GM23248 (cell line): ENCODE data around the gene ITGB2. TPM values are rescaled to one million over a fixed set of nuclear protein-coding genes. Genes with fewer than 3 reads are reported as not detected.

ENCODE experiments used
- DNase-seq: peaks from one replicate; pipeline ENCODE4 v3.0.0-alpha.2; 2015
- H2AFZ ChIP-seq: fragments of 200-600 bp; sonication (generic); 2 replicates; pipeline ENCODE4 v1.6.1; 2016; ENCODE audit warnings: antibody characterized with exemption
- H3F3A ChIP-seq: fragments of 200-600 bp; sonication (generic); 2 replicates; pipeline ENCODE4 v1.6.1; 2016; ENCODE audit warnings: mild to moderate bottlenecking, antibody characterized with exemption, mixed run types; ENCODE audit not compliant: insufficient read depth
- H3K27ac ChIP-seq: fragments of 200-600 bp; sonication (generic); 2 replicates; pipeline ENCODE4 v1.5.1; 2016; ENCODE audit warnings: mild to moderate bottlenecking
- H3K27me3 ChIP-seq: fragments of 200-600 bp; sonication (generic); replicated peaks from 2 replicates; pipeline ENCODE4 v1.6.1; 2016; ENCODE audit warnings: mild to moderate bottlenecking; ENCODE audit not compliant: insufficient read depth
- H3K36me3 ChIP-seq: fragments of 200-600 bp; sonication (generic); 2 replicates; pipeline ENCODE4 v1.6.1; 2016; ENCODE audit warnings: low read depth, mild to moderate bottlenecking
- H3K4me1 ChIP-seq: fragments of 200-600 bp; sonication (generic); 2 replicates; pipeline ENCODE4 v1.6.1; 2016; ENCODE audit warnings: mild to moderate bottlenecking; ENCODE audit not compliant: insufficient read depth
- H3K4me2 ChIP-seq: fragments of 200-600 bp; sonication (generic); one replicate; pipeline ENCODE4 v1.6.1; 2016; ENCODE audit warnings: mild to moderate bottlenecking; ENCODE audit not compliant: unreplicated experiment
- H3K4me3 ChIP-seq: fragments of 200-600 bp; sonication (generic); 2 replicates; pipeline ENCODE4 v1.5.1; 2016; ENCODE audit warnings: mild to moderate bottlenecking
- H3K79me2 ChIP-seq: fragments of 200-600 bp; sonication (generic); 2 replicates; pipeline ENCODE4 v1.6.1; 2016; ENCODE audit warnings: mild to moderate bottlenecking; ENCODE audit not compliant: insufficient read depth
- H3K9ac ChIP-seq: fragments of 200-600 bp; sonication (generic); 2 replicates; pipeline ENCODE4 v1.6.1; 2016; ENCODE audit warnings: mild to moderate bottlenecking
- H3K9me2 ChIP-seq: fragments of 200-600 bp; sonication (generic); 2 replicates; pipeline ENCODE4 v1.6.1; 2016; ENCODE audit warnings: mixed run types, mild to moderate bottlenecking, moderate library complexity; ENCODE audit not compliant: insufficient read depth
- H3K9me3 ChIP-seq: fragments of 200-600 bp; sonication (generic); one replicate; pipeline ENCODE4 v1.6.1; 2017; ENCODE audit warnings: low read depth
- H4K20me1 ChIP-seq: fragments of 200-600 bp; sonication (generic); 2 replicates; pipeline ENCODE4 v1.6.0; 2016; ENCODE audit not compliant: insufficient read depth
- EZH2 ChIP-seq: fragments of 200-600 bp; sonication (generic); IDR thresholded peaks from 2 replicates; pipeline ENCODE4 v1.6.1; 2018; ENCODE audit warnings: antibody characterized with exemption, mild to moderate bottlenecking; ENCODE audit not compliant: insufficient read depth, poor library complexity, severe bottlenecking
- EZH2phosphoT487 ChIP-seq: fragments of 200-600 bp; sonication (generic); IDR thresholded peaks from 2 replicates; pipeline ENCODE4 v1.6.1; 2018; ENCODE audit warnings: antibody characterized with exemption, moderate library complexity, mild to moderate bottlenecking, low read depth; ENCODE audit not compliant: insufficient read depth
- WGBS, 2 experiments: methylation state at CpG; one replicate each; pipeline ENCODE4 v1.1.6; 2015 to 2017; ENCODE audit warnings: low lambda C conversion rate in 2 of 2, low coverage in 1 of 2; ENCODE audit errors: missing lambda C conversion rate in 2 of 2; 5-methylcytosine and 5-hydroxymethylcytosine counted together
- in situ Hi-C: fragments of 300-500 bp; cut with MboI; formaldehyde crosslinking; loops from 2 replicates; pipeline ENCODE4 v1.15.0; 2020
- polyA plus RNA-seq: library from polyadenylated mRNA; unstranded; fragments of >200 nt; fragmentation: Nextera tagmentation; extraction: Ambion mirVana; gene quantifications from 2 replicates; pipeline ENCODE4 v1.2.1, GENCODE V29; 2016
- total RNA-seq: library from RNA; depleted of rRNA; stranded (reverse); fragments of >200 nt; shearing (Covaris generic); gene quantifications from 2 replicates; pipeline ENCODE4 v1.2.3, GENCODE V29; 2014

Gene ITGB2
- total and polyA plus RNA-seq, 2 experiments from 2014 or later = 1.3 to 2.2 TPM

DNA sequence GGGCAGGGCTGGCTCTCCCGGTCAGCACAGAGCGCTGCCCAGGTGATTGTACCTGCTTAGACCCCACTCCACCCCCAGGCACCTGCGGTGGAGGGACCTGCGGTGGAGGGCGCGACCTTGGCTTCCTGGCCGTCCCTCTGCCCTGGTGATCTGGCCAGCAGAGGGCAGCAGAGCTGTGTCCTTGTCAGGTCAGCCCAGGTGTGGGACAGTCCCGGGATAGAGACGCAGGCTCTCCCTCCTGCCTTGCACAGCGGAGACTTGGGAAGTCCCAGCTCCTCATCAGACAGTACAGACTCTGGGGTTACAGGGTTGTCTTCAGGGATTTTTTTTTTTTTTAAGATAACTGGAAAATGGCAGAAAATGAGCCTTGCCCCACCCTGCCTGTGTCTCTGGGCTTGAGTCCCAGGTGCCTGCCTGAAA lies 29.1 kb upstream of the ITGB2 start:
- H3K27me3 ChIP-seq = no peaks in the 10 kb centered on the region
- H3K27ac ChIP-seq = no peak overlapping the region
- in situ Hi-C loops = loop anchor here (5.0 to 25.0 kb wide), 2 partner anchors 183 to 437 kb away; no protein-coding TSS in a partner anchor
- H3K9me2 ChIP-seq = no peaks in the 10 kb centered on the region
- no peaks in the 10 kb centered on the region for H4K20me1 ChIP-seq
- 13 to 18% methylated on average over 10 of the region's 10 CpGs for WGBS, 2 experiments
- TF ChIP-seq EZH2phosphoT487 (no peak), EZH2 (no peak)
- H3K4me1 ChIP-seq = no peaks in the 10 kb centered on the region
- H3K36me3 ChIP-seq = no peaks in the 10 kb centered on the region
- no peak overlapping the region for H3K9ac ChIP-seq
- H2AFZ ChIP-seq = no peak overlapping the region
- no peaks in the 10 kb centered on the region for H3K9me3 ChIP-seq
- H3K4me2 ChIP-seq = no peak overlapping the region
- H3F3A ChIP-seq = no peaks in the 10 kb centered on the region
- H3K79me2 ChIP-seq = peaks cover 65% of the 10 kb centered on the region
- DNase-seq = peak; percentile 71
- no peak overlapping the region for H3K4me3 ChIP-seq

DNA sequence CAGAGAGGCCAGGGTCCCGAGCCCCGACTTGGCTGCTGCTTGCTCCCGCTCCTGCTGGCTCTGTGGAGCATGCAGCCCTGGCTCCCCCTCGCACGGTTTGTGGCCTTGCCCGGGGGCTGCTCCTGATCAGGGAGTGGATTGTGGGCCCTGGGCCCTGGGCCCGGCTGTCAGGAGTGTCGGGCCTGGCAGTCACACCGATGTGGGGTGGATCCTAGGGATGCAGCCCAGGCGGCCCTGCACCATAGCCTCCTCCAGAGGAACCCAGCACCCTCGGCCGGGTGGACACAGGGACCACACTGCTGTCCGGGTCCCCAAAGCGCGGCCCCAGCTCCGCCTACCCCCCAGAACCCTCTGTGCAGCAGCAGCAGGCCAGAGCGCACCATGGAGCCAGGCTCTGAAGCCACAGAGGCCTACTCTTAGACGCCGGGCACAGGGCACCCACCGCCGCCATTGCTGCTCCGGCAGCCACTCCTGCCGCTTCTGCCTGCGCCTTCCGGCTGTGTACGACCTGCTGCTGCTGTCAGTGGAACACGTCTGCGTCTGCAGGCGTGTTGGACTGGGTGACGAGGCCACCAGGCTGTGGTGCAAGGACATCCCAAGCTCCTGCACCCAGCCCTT lies 28.6 kb upstream of the ITGB2 start:
- Histone ChIP-seq H3K36me3 (no peaks in the 10 kb centered on the region), H3K9me3 (no peaks in the 10 kb centered on the region), H3K9me2 (no peaks in the 10 kb centered on the region), H3K9ac (no peak overlapping the region), H3K79me2 (peaks cover 67% of the 10 kb centered on the region), H3F3A (no peaks in the 10 kb centered on the region), H3K4me2 (no peak overlapping the region), H2AFZ (no peak overlapping the region), H3K4me3 (no peak overlapping the region), H4K20me1 (no peaks in the 10 kb centered on the region), H3K4me1 (no peaks in the 10 kb centered on the region), H3K27ac (no peak overlapping the region), H3K27me3 (no peaks in the 10 kb centered on the region)
- DNase-seq = no peak
- WGBS, 2 experiments = 61 to 73% methylated on average over 24 to 26 of the region's 30 CpGs
- in situ Hi-C loops = loop anchor here (5.0 to 25.0 kb wide), 2 partner anchors 183 to 437 kb away; no protein-coding TSS in a partner anchor
- TF ChIP-seq EZH2 = no peak
- TF ChIP-seq EZH2phosphoT487 = no peak

DNA sequence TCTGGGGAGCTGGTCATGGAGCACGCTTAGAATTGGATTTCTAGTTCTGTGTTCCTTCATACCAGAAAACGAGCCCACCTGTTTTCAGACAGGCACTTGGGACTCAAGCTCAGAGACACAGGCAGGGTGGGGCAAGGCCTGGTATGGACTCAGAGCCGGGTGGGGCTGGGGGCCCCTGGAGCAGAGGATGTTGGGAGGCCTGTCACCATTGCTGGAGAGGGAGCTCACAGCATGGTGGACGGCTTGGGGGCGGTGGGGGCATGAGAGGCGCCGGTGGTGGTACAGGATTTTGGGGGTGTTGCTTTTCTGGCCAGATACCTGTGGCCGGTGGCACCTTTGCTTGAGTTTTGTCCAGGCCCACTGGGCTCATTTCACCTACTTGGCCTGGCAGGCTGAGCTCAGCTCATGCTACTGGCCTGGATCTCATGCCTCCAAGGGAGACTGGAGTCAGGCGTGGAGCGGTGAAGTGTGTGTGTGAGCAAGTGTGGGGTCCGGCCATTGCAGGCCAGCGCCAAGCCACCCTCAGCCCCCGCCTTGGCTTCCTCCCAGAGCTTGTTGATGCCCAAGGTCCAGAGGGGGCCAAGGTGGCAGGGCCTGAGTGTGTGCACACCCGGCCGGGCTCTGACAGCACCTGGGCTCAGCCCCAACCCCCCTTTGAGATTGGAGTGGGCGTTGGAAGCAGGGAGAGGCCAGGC lies 27.9 kb upstream of the ITGB2 start:
- no peak for TF ChIP-seq EZH2phosphoT487
- TF ChIP-seq EZH2 = no peak
- H3K4me3 ChIP-seq = no peak overlapping the region
- H4K20me1 ChIP-seq = no peaks in the 10 kb centered on the region
- no peak overlapping the region for H3K27ac ChIP-seq
- in situ Hi-C loops = loop anchor here (5.0 to 25.0 kb wide), 2 partner anchors 184 to 436 kb away; no protein-coding TSS in a partner anchor
- H3K79me2 ChIP-seq = peaks cover 74% of the 10 kb centered on the region
- 83 to 93% methylated on average over 12 to 16 of the region's 16 CpGs for WGBS, 2 experiments
- no peak overlapping the region for H3K9ac ChIP-seq
- no peaks in the 10 kb centered on the region for H3K9me2 ChIP-seq
- H3K4me1 ChIP-seq = no peaks in the 10 kb centered on the region
- H3K4me2 ChIP-seq = no peak overlapping the region
- H3K36me3 ChIP-seq = no peaks in the 10 kb centered on the region
- no peak for DNase-seq
- H3F3A ChIP-seq = no peaks in the 10 kb centered on the region
- H2AFZ ChIP-seq = no peak overlapping the region
- H3K27me3 ChIP-seq = no peaks in the 10 kb centered on the region
- H3K9me3 ChIP-seq = no peaks in the 10 kb centered on the region

DNA sequence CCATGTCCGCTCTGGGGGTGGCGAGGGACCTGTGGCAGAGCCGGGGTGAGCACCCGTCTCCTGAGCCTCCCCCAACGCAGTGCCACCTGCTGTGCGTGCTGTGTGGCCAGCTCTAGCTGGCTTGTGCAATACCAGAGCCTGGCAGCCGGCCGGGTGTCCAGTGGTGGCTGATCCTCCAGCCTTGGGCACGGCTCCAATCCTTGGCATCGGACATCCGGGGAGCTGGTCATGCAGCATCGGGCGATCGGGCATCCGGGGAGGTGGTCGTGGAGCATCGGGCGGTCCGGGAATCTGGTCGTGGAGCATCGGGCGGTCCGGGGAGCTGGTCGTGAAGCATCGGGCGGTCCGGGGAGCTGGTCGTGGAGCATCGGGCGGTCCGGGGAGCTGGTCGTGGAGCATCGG lies 27.2 kb upstream of the ITGB2 start:
- DNase-seq = no peak
- WGBS, 2 experiments = 94 to 98% methylated on average over 22 to 33 of the region's 33 CpGs
- Histone ChIP-seq H3K27me3 (no peaks in the 10 kb centered on the region), H3K79me2 (peaks cover 76% of the 10 kb centered on the region), H3K36me3 (no peaks in the 10 kb centered on the region), H3K9me3 (no peaks in the 10 kb centered on the region), H3K9ac (no peak overlapping the region), H3K4me3 (no peak overlapping the region), H3K4me1 (no peaks in the 10 kb centered on the region), H3F3A (no peaks in the 10 kb centered on the region), H3K9me2 (no peaks in the 10 kb centered on the region), H2AFZ (no peak overlapping the region), H3K27ac (no peak overlapping the region), H3K4me2 (no peak overlapping the region), H4K20me1 (no peaks in the 10 kb centered on the region)
- no peak for TF ChIP-seq EZH2phosphoT487
- no peak for TF ChIP-seq EZH2
- in situ Hi-C loops = loop anchor here (5.0 to 25.0 kb wide), 2 partner anchors 184 to 436 kb away; no protein-coding TSS in a partner anchor
